ENCODE results near the gene LRRC10. TPM values are rescaled to one million over a fixed set of nuclear protein-coding genes. Genes with fewer than 3 reads are reported as not detected.

Gene LRRC10
- total and polyA plus RNA-seq, 2 donors (not counting 3 experiments of a cell fraction or from before 2014, with no cell fraction given) = not detected

DNA sequence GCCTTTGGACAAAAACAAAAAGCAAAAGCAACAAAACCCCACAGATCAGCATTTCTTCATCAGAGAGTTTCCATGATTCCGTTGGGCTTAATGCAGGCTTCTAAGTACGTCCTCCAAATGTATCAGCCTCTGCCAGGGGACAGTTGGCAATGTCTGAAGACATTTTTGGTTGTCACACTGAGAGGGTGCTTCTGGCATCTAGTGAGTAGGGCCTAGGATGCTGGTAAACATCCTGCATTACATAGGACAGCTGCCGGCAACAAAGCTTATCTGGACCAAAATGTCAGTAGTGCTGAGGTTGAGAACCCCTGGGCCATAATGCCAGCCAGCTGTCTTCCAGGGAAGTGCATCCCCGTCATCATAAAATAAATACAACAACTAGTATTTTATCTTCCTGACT lies 9.4 kb upstream of the LRRC10 start:
- intact Hi-C loops (cut with micrococcal nuclease) = no loop called here
- CTCF ChIA-PET = interaction anchor here (1.0 kb wide), 1 partner anchor 262 kb away, joined by 3 read pairs; no protein-coding TSS in a partner anchor
- TF ChIP-seq FOS (IDR thresholded peaks at IDR 0.05; ENCODE audit: borderline replicate concordance, insufficient read depth, low read length) = no peak
- TF ChIP-seq JUN (IDR thresholded peaks at IDR 0.05; ENCODE audit: borderline replicate concordance, insufficient read depth, insufficient read length, low read depth) = no peak
- TF ChIP-seq MYC (IDR thresholded peaks at IDR 0.05; ENCODE audit: low read depth, low read length) = no peak
- no peak for TF ChIP-seq GATA2 (IDR thresholded peaks at IDR 0.05; ENCODE audit: insufficient read depth, insufficient read length, low read depth, low read length)
- Histone ChIP-seq H3K9me3 (replicated peaks; ENCODE audit: control insufficient read depth, insufficient read depth, low read length) (no peaks in the 10 kb centered on the region), H3K4me2 (ENCODE audit: insufficient read depth, low read length) (no peak overlapping the region), H3K9ac (replicated peaks; ENCODE audit: extremely low read depth, insufficient read depth, low read length) (no peak overlapping the region), H3K36me3 (ENCODE audit: control insufficient read depth in 2 of 2, extremely low read depth in 1 of 2, insufficient read depth in 2 of 2, low read length in 2 of 2) (no peaks in the 10 kb centered on the region), H2AFZ (ENCODE audit: low read depth, low read length) (no peak overlapping the region), H3K4me1 (ENCODE audit: control insufficient read depth, extremely low read depth, insufficient read depth, low read length) (no peaks in the 10 kb centered on the region), H3K9me1 (replicated peaks; ENCODE audit: control insufficient read depth, extremely low read depth, insufficient read depth, low read length) (no peaks in the 10 kb centered on the region), H3K27me3 (ENCODE audit: control insufficient read depth in 2 of 2, insufficient read depth in 2 of 2, low read length in 2 of 2) (peaks cover 0 to 8% of the 10 kb centered on the region in 2 experiments), H3K4me3 (replicated peaks in 1 of 3; ENCODE audit: insufficient read depth in 1 of 3, low read depth in 1 of 3, low read length in 3 of 3) (no peak overlapping the region), H3K27ac (ENCODE audit: insufficient read depth, low read depth, low read length) (no peak overlapping the region), H4K20me1 (replicated peaks; ENCODE audit: control insufficient read depth, extremely low read depth, insufficient read depth, low read length) (no peaks in the 10 kb centered on the region), H3K79me2 (ENCODE audit: control insufficient read depth, insufficient read depth, low read length) (no peaks in the 10 kb centered on the region)
- DNase-seq (ENCODE audit: low read depth, low spot score) = no peak
- POLR2A ChIA-PET = no interaction called here
- no TSS peak for BruUV-seq (replicated peaks)
- FAIRE-seq = no peak
- dilution Hi-C loops (cut with MboI; ENCODE audit: extremely low pct_ligation_motif_present, low sequenced_read_pairs) = no loop called here

DNA sequence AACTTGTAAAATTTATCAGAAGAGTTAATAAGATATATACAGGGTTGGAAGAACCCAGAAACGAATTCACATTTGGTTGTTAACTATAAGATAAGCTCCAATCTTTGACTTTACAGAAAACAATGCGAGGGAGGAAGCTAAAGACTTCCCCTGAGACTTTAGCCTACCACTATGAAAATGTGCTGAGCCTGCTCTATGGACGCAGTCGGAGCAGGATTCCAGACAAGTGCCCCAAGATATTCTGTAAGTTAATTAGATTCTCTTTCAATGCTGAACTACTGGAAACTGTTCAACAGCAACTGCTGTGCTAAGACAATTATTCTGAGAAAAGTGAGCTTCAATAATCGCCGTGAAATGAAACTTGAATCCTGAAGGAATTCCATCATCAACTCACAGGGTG lies 8.3 kb upstream of the LRRC10 start:
- H4K20me1 ChIP-seq (replicated peaks; ENCODE audit: control insufficient read depth, extremely low read depth, insufficient read depth, low read length) = no peaks in the 10 kb centered on the region
- peaks cover 0 to 8% of the 10 kb centered on the region in 2 experiments for H3K27me3 ChIP-seq (ENCODE audit: control insufficient read depth in 2 of 2, insufficient read depth in 2 of 2, low read length in 2 of 2)
- H3K79me2 ChIP-seq (ENCODE audit: control insufficient read depth, insufficient read depth, low read length) = no peaks in the 10 kb centered on the region
- dilution Hi-C loops (cut with MboI; ENCODE audit: extremely low pct_ligation_motif_present, low sequenced_read_pairs) (no loop called here), intact Hi-C loops (cut with micrococcal nuclease) (no loop called here)
- H3K4me2 ChIP-seq (ENCODE audit: insufficient read depth, low read length) = no peak overlapping the region
- H3K9me3 ChIP-seq (replicated peaks; ENCODE audit: control insufficient read depth, insufficient read depth, low read length) = no peaks in the 10 kb centered on the region
- H3K4me3 ChIP-seq (replicated peaks in 1 of 3; ENCODE audit: insufficient read depth in 1 of 3, low read depth in 1 of 3, low read length in 3 of 3) = no peak overlapping the region
- no peaks in the 10 kb centered on the region for H3K4me1 ChIP-seq (ENCODE audit: control insufficient read depth, extremely low read depth, insufficient read depth, low read length)
- POLR2A ChIA-PET = no interaction called here
- no peak overlapping the region for H3K27ac ChIP-seq (ENCODE audit: insufficient read depth, low read depth, low read length)
- no peak for TF ChIP-seq JUN (IDR thresholded peaks at IDR 0.05; ENCODE audit: borderline replicate concordance, insufficient read depth, insufficient read length, low read depth)
- TF ChIP-seq EZH2 (IDR thresholded peaks at IDR 0.05; ENCODE audit: borderline replicate concordance, low read depth, low read length, severe bottlenecking) = no peak
- no peak for TF ChIP-seq GATA2 (IDR thresholded peaks at IDR 0.05; ENCODE audit: insufficient read depth, insufficient read length, low read depth, low read length)
- TF ChIP-seq POLR2A (IDR thresholded peaks at IDR 0.05; ENCODE audit: low read depth, low read length) = no peak
- no peak for TF ChIP-seq MYC (IDR thresholded peaks at IDR 0.05; ENCODE audit: low read depth, low read length)
- no peak for TF ChIP-seq POLR2AphosphoS5 (IDR thresholded peaks at IDR 0.05; ENCODE audit: insufficient read depth, low read depth, low read length)
- TF ChIP-seq, protein P1, sequence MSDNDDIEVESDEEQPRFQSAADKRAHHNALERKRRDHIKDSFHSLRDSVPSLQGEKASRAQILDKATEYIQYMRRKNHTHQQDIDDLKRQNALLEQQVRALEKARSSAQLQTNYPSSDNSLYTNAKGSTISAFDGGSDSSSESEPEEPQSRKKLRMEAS (IDR thresholded peaks at IDR 0.05; ENCODE audit: insufficient read depth, insufficient read length) = no peak
- TF ChIP-seq FOS (IDR thresholded peaks at IDR 0.05; ENCODE audit: borderline replicate concordance, insufficient read depth, low read length) = no peak
- TF ChIP-seq, protein P2, sequence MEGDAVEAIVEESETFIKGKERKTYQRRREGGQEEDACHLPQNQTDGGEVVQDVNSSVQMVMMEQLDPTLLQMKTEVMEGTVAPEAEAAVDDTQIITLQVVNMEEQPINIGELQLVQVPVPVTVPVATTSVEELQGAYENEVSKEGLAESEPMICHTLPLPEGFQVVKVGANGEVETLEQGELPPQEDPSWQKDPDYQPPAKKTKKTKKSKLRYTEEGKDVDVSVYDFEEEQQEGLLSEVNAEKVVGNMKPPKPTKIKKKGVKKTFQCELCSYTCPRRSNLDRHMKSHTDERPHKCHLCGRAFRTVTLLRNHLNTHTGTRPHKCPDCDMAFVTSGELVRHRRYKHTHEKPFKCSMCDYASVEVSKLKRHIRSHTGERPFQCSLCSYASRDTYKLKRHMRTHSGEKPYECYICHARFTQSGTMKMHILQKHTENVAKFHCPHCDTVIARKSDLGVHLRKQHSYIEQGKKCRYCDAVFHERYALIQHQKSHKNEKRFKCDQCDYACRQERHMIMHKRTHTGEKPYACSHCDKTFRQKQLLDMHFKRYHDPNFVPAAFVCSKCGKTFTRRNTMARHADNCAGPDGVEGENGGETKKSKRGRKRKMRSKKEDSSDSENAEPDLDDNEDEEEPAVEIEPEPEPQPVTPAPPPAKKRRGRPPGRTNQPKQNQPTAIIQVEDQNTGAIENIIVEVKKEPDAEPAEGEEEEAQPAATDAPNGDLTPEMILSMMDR (IDR thresholded peaks at IDR 0.05; ENCODE audit: extremely low read depth in 1 of 2, insufficient read depth in 1 of 2, low read depth in 1 of 2, low read length in 2 of 2) = no peak
- CTCF ChIA-PET = interaction anchor here (1.0 to 2.9 kb wide), 4 partner anchors 8 to 20 kb away, joined by 3 to 12 read pairs (median 6); no protein-coding TSS in a partner anchor
- no peak overlapping the region for H2AFZ ChIP-seq (ENCODE audit: low read depth, low read length)
- H3K9me1 ChIP-seq (replicated peaks; ENCODE audit: control insufficient read depth, extremely low read depth, insufficient read depth, low read length) = no peaks in the 10 kb centered on the region
- FAIRE-seq (no peak), DNase-seq (ENCODE audit: low read depth, low spot score) (no peak)
- BruUV-seq (replicated peaks) = no TSS peak
- H3K9ac ChIP-seq (replicated peaks; ENCODE audit: extremely low read depth, insufficient read depth, low read length) = no peak overlapping the region
- H3K36me3 ChIP-seq (ENCODE audit: control insufficient read depth in 2 of 2, extremely low read depth in 1 of 2, insufficient read depth in 2 of 2, low read length in 2 of 2) = no peaks in the 10 kb centered on the region

Data from endothelial cell of umbilical vein (primary cell).